GM21526 (cell line): ENCODE results near the gene ATP1A3.
A peak's percentile ranks its signal among the peaks of the same experiment; 100 is the strongest.

ENCODE experiments used
- ATAC-seq: cut with Tn5 transposase; IDR thresholded peaks from one replicate; pipeline ENCODE4 v1.9.1; 2021; ENCODE audit warnings: moderate library complexity; ENCODE audit not compliant: unreplicated experiment, low FRiP score

Gene ATP1A3

GRCh38 chr19:41988947-41989346, 5.1 kb downstream of the ATP1A3 start:
- ATAC-seq, result no peak

GRCh38 chr19:41987141-41987860, 6.7 kb downstream of the ATP1A3 start:
- no peak for ATAC-seq

GRCh38 chr19:41984961-41985360, 9.1 kb downstream of the ATP1A3 start:
- no peak for ATAC-seq

GRCh38 chr19:41981724-41982123, 12.3 kb downstream of the ATP1A3 start:
- ATAC-seq, result no peak

- no peak for ATAC-seq
These were observed 15.6 kb downstream of the ATP1A3 start for GRCh38 chr19:41978470-41978869.

GRCh38 chr19:41977916-41978315, 16.1 kb downstream of the ATP1A3 start:
- no peak for ATAC-seq

- ATAC-seq, result no peak
These were observed 19.4 kb downstream of the ATP1A3 start for GRCh38 chr19:41974652-41975051.

- ATAC-seq, result no peak
These were observed 22.7 kb downstream of the ATP1A3 start for GRCh38 chr19:41971363-41971762.

GRCh38 chr19:41969772-41970458, 24.1 kb downstream of the ATP1A3 start:
- ATAC-seq, result no peak

- no peak for ATAC-seq
These were observed 25.1 kb downstream of the ATP1A3 start for GRCh38 chr19:41968751-41969595.

GRCh38 chr19:41967054-41967783, 26.8 kb downstream of the ATP1A3 start:
- ATAC-seq, result no peak

- ATAC-seq, result no peak
These were observed 28.9 kb downstream of the ATP1A3 start for GRCh38 chr19:41965106-41965505.

GRCh38 chr19:41960973-41961372, 33.1 kb downstream of the ATP1A3 start:
- no peak for ATAC-seq

- ATAC-seq, result peak; percentile 73
These were observed 34.7 kb downstream of the ATP1A3 start, which contains the start of gene RABAC1 for GRCh38 chr19:41959056-41960053. RABAC1 (minus strand) TSS chr19:41959321; CDS start chr19:41959292, 29 bp downstream.

GRCh38 chr19:41958367-41959055, 35.5 kb downstream of the ATP1A3 start:
- peak; percentile 41 for ATAC-seq

GRCh38 chr19:41957838-41958366, 36.1 kb downstream of the ATP1A3 start:
- ATAC-seq, result no peak

GRCh38 chr19:41957161-41957837, 36.7 kb downstream of the ATP1A3 start:
- ATAC-seq, result no peak

GRCh38 chr19:41956621-41957020, 37.4 kb downstream of the ATP1A3 start:
- no peak for ATAC-seq
